Measurements from ENCODE around the gene KRTAP4-11. TPM values are rescaled to one million over a fixed set of nuclear protein-coding genes. Genes with fewer than 3 reads are reported as not detected.

Gene KRTAP4-11
- total RNA-seq, 1 donor from 2014 or later = not detected

Other genes with a start within 250 kb of the KRTAP4-11 start
- gene KRT20, start 233.1 kb downstream of the KRTAP4-11 start, total RNA-seq = 0.25 TPM
- gene KRT23, start 180.7 kb downstream of the KRTAP4-11 start, total RNA-seq = 0.25 TPM
- not detected for gene KRT39, start 151.4 kb downstream of the KRTAP4-11 start, total RNA-seq
- not detected for gene KRT40, start 134.0 kb downstream of the KRTAP4-11 start, total RNA-seq
- gene KRTAP3-3, start 124.2 kb downstream of the KRTAP4-11 start, total RNA-seq = not detected
- not detected for gene KRTAP3-2, start 118.5 kb downstream of the KRTAP4-11 start, total RNA-seq
- not detected for gene KRTAP3-1, start 109.2 kb downstream of the KRTAP4-11 start, total RNA-seq
- gene KRTAP1-5, start 91.2 kb downstream of the KRTAP4-11 start, total RNA-seq = not detected
- not detected for gene KRTAP1-4, start 88.2 kb downstream of the KRTAP4-11 start, total RNA-seq
- not detected for gene KRTAP1-3, start 83.5 kb downstream of the KRTAP4-11 start, total RNA-seq
- gene KRTAP1-1, start 76.9 kb downstream of the KRTAP4-11 start, total RNA-seq = not detected
- not detected for gene KRTAP2-1, start 71.1 kb downstream of the KRTAP4-11 start, total RNA-seq
- gene KRTAP2-2, start 63.1 kb downstream of the KRTAP4-11 start, total RNA-seq = not detected
- not detected for gene KRTAP2-3, start 58.3 kb downstream of the KRTAP4-11 start, total RNA-seq
- not detected for gene KRTAP2-4, start 52.5 kb downstream of the KRTAP4-11 start, total RNA-seq
- gene KRTAP4-7, start 34.2 kb downstream of the KRTAP4-11 start, total RNA-seq = not detected
- not detected for gene KRTAP4-8, start 20.2 kb downstream of the KRTAP4-11 start, total RNA-seq
- gene KRTAP4-16, start 16.2 kb downstream of the KRTAP4-11 start, total RNA-seq = not detected
- not detected for gene KRTAP4-9, start 13.0 kb downstream of the KRTAP4-11 start, total RNA-seq
- not detected for gene KRTAP4-12, start 5.8 kb upstream of the KRTAP4-11 start, total RNA-seq
- gene KRTAP4-6, start 22.2 kb upstream of the KRTAP4-11 start, total RNA-seq = not detected
- not detected for gene KRTAP4-5, start 31.5 kb upstream of the KRTAP4-11 start, total RNA-seq
- gene KRTAP4-4, start 42.4 kb upstream of the KRTAP4-11 start, total RNA-seq = not detected
- not detected for gene KRTAP4-3, start 49.8 kb upstream of the KRTAP4-11 start, total RNA-seq
- not detected for gene KRTAP4-2, start 59.8 kb upstream of the KRTAP4-11 start, total RNA-seq
- gene KRTAP4-1, start 66.5 kb upstream of the KRTAP4-11 start, total RNA-seq = not detected
- gene KRTAP9-1, start 71.5 kb upstream of the KRTAP4-11 start, total RNA-seq = not detected
- not detected for gene KRTAP9-2, start 108.3 kb upstream of the KRTAP4-11 start, total RNA-seq
- not detected for gene KRTAP9-3, start 114.1 kb upstream of the KRTAP4-11 start, total RNA-seq
- not detected for gene KRTAP9-8, start 119.6 kb upstream of the KRTAP4-11 start, total RNA-seq
- not detected for gene KRTAP9-4, start 131.3 kb upstream of the KRTAP4-11 start, total RNA-seq
- gene KRTAP9-9, start 137.0 kb upstream of the KRTAP4-11 start, total RNA-seq = not detected
- not detected for gene KRTAP9-6, start 147.0 kb upstream of the KRTAP4-11 start, total RNA-seq
- gene KRTAP9-7, start 157.3 kb upstream of the KRTAP4-11 start, total RNA-seq = not detected
- not detected for gene KRTAP29-1, start 184.5 kb upstream of the KRTAP4-11 start, total RNA-seq
- gene KRTAP16-1, start 190.9 kb upstream of the KRTAP4-11 start, total RNA-seq = not detected
- not detected for gene KRTAP17-1, start 197.3 kb upstream of the KRTAP4-11 start, total RNA-seq
- not detected for gene KRT33A, start 232.5 kb upstream of the KRTAP4-11 start, total RNA-seq

Measured in temporal lobe (tissue), 1 donor.